Measurements from ENCODE around the gene UXT.
"Not testable (repeated sequence)": the region's sequence is repeated elsewhere in the genome, so short reads cannot be mapped to it uniquely, and the experiment has no call there.

The UXT gene

DNA sequence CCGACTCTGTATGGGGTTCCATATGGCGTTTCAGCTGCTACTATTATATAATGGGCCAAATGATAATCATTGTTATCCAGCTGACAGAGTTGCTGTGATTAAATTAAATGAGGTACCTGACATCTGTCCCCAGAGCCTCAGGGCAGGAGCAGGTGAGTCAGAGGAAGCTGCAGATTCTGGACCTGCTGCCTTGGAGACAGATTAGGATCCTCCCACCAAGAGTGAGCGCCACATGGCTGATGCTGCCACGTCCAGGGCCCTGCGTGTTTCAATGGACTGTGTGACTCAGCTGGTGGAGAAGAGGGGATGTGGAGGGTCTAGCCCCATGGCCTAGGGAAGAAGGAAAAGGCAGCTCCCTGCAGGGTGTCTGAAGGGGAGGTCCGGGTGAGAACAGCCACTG lies 28.3 kb upstream of the UXT start:
- DNase-seq (ENCODE audit: low read depth) = no peak
- TF ChIP-seq, protein P1, sequence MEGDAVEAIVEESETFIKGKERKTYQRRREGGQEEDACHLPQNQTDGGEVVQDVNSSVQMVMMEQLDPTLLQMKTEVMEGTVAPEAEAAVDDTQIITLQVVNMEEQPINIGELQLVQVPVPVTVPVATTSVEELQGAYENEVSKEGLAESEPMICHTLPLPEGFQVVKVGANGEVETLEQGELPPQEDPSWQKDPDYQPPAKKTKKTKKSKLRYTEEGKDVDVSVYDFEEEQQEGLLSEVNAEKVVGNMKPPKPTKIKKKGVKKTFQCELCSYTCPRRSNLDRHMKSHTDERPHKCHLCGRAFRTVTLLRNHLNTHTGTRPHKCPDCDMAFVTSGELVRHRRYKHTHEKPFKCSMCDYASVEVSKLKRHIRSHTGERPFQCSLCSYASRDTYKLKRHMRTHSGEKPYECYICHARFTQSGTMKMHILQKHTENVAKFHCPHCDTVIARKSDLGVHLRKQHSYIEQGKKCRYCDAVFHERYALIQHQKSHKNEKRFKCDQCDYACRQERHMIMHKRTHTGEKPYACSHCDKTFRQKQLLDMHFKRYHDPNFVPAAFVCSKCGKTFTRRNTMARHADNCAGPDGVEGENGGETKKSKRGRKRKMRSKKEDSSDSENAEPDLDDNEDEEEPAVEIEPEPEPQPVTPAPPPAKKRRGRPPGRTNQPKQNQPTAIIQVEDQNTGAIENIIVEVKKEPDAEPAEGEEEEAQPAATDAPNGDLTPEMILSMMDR (IDR thresholded peaks at IDR 0.05; ENCODE audit: low read length, missing control alignments) = no peak
- no peak overlapping the region for H3K4me3 ChIP-seq (replicated peaks; ENCODE audit: low read depth, low read length)

DNA sequence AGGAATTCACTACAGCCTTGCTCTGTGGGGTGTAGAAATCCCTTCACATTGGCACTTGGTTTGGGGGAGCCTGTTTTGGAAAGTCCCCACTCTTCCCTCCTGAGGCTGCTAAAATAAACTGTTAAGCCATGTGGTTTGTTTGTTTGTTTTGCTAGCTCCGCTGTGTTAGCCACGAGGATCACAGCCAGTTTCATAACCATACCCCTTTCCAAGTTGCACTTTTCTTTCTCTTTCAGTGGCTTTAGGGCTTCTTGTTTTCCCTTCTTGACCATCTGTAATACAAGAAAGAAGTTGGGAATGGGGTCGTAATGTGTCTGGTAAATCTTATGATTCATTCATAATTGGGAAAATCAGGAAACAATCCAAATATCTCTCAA lies 24.8 kb upstream of the UXT start:
- no peak overlapping the region for H3K4me3 ChIP-seq (replicated peaks; ENCODE audit: low read depth, low read length)
- TF ChIP-seq, protein P1 (IDR thresholded peaks at IDR 0.05; ENCODE audit: low read length, missing control alignments) = no peak
- no peak for DNase-seq (ENCODE audit: low read depth)

DNA sequence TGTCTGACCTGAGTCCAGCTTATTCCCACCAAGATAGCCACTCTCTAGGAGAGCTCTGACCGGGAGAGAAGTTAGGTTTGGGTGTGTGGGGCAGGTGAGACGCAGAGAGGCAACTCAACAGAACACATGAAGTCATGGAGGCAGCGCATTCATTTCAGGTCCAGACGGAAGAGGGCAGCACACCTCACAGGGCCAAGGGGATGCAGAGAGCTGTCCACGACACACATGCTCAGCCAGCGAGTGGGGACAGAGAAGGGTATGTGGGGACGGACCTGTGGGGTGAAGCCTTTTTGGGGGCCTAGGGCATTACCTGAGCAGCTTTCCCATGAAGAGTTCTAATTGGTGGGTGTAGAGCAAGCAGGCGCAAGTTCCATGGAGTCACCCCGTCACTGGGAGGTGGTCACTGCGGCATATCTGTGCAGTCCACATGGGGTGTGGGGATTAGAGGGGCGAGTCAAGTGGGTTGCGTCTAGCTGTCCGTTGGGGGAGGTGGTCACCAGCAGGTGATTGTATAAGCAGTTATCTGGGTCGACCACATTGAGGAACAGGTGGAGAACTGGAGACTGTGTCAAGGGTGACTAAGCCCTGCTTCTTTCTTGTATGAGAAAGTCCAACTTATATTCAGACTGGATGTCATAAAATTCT lies 24.3 kb upstream of the UXT start:
- TF ChIP-seq, protein P1 (IDR thresholded peaks at IDR 0.05; ENCODE audit: low read length, missing control alignments) = no peak
- no peak overlapping the region for H3K4me3 ChIP-seq (replicated peaks; ENCODE audit: low read depth, low read length)

DNA sequence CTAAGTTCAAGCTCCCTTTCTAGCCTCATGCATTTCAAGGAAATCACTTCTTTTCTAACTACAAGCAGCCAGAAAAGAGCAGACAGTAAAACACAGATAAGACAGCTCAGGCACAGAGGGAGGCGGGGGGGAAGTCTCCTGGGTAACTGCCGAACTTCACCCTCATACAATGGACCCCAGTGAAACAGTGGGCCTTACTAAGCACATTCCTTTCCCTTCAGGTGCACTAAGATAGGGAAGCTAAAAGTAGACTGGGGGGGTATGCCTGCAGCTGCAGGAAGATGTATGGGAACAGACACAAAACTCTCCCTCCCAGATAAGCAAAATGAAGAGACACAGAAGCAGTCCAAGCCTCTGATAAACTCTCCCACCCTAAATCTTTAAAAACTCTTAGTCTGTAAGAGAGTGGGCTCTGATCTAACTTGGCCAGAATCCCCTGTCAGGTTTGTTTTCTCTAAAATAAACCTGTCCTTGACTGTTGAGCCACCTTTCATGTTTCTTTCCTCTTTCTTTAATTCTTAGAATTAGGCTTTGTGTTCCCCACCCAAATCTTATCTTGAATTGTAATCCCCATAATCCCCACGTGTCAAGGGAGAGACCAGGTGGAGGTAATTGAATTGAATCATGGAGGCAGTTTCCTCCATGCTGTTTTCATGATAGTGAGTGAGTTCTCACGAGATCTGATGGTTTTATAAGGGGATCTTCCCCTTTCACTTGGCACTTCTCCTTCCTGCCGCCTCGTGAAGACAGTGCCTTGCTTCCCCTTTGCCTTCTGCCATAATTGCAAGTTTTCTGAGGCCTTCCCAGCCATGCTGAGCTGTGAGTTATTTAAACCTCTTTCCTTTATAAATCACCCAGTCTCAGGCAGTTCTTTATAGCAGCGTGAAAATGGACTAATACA lies 17.2 kb upstream of the UXT start:
- not testable (repeated sequence) for H3K4me3 ChIP-seq (replicated peaks; ENCODE audit: low read depth, low read length); DNase-seq (ENCODE audit: low read depth)

More for the DNA sequence above, 24.3 kb upstream of the UXT start:
- no peak for DNase-seq (ENCODE audit: low read depth)

DNA sequence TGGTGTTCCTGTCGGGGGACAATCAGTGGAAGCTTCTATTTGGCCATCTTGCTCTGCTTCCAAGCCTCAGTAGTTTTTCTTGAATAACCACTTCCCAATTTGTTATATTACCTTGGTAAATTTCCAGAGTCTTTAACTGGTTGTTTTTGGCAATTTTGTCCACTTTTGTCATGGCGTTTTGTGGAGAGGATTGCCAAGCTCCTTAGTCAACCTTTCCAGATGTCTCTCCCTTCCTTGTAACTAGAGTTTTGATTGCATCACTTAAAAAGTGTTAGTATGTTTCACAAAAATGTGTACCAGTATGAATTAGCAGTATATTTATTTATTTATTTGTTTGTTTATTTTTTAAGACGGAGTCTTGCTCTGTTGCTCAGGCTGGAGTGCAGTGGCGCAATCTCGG lies 15.8 kb upstream of the UXT start:
- TF ChIP-seq, protein P1 (IDR thresholded peaks at IDR 0.05; ENCODE audit: low read length, missing control alignments) = no peak
- no peak overlapping the region for H3K4me3 ChIP-seq (replicated peaks; ENCODE audit: low read depth, low read length)
- DNase-seq (ENCODE audit: low read depth) = no peak

DNA sequence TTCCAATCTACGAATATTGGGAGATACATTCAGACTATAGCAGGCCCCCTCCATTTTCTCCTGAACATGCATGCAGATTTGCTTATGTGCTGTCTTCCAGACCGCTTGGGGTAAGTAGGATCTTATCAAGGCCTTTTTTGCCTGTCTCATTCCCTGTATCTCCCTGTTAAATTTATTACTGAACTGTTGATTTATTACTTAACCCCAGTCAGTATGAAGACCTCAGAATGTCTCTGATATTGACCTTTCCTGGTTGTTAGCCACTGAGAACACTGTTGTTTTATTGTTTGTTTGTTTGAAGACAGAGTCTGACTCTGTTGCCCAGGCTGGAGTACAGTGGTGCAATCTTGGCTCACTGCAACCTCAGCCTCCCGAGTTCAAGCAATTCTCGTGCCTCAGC lies 6.8 kb upstream of the UXT start:
- H3K4me3 ChIP-seq (replicated peaks; ENCODE audit: low read depth, low read length); DNase-seq (ENCODE audit: low read depth): not testable (repeated sequence)

DNA sequence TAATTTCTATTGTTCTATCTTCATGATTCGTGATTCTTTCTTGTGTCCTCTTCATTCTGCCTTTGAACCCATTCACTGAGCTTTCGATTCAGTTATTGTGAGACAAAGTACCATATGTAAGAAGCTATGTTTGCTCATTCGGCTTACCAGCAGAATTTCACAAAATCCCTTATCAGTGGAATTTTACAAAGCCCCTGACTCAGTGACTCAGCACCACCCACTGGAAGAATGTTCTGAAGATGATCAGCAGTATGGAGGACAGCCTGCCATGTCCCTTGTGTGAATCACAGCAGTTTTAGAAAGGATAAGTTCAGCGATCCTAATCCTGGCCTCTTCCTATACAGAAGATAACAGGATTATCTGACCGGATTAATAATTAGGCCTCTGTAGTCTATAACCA lies 5.8 kb upstream of the UXT start:
- H3K4me3 ChIP-seq (replicated peaks; ENCODE audit: low read depth, low read length) = no peak overlapping the region
- TF ChIP-seq, protein P1 (IDR thresholded peaks at IDR 0.05; ENCODE audit: low read length, missing control alignments) = no peak
- peak; percentile 44 for DNase-seq (ENCODE audit: low read depth)

Data from fibroblast of pulmonary artery (primary cell).